Osteoblast (primary cell): ENCODE results near the gene SIRT3. TPM values are rescaled to one million over a fixed set of nuclear protein-coding genes. Genes with fewer than 3 reads are reported as not detected.
"Not testable (repeated sequence)": the region's sequence is repeated elsewhere in the genome, so short reads cannot be mapped to it uniquely, and the experiment has no call there.

Source experiments
- DNase-seq: peaks from one replicate; pipeline ENCODE4 v3.0.0; 2011; ENCODE audit warnings: low spot score, mixed read lengths; ENCODE audit not compliant: insufficient read length; ENCODE audit errors: missing footprints
- H2AFZ ChIP-seq: 2 replicates; pipeline ENCODE4 v1.6.0; 2011; ENCODE audit warnings: mild to moderate bottlenecking, low read length
- H3K27ac ChIP-seq: 2 replicates; pipeline ENCODE4 v1.5.1; 2011; ENCODE audit warnings: mild to moderate bottlenecking, low read depth, low read length, moderate library complexity
- H3K27me3 ChIP-seq: 2 replicates; pipeline ENCODE4 v1.6.0; 2012; ENCODE audit warnings: mild to moderate bottlenecking, control low read depth, inconsistent platforms, low read length, moderate library complexity; ENCODE audit not compliant: insufficient read depth
- H3K36me3 ChIP-seq: 2 replicates; pipeline ENCODE4 v1.5.1; 2011; ENCODE audit warnings: mild to moderate bottlenecking, low read length, control low read depth, moderate library complexity; ENCODE audit not compliant: insufficient read depth
- H3K4me1 ChIP-seq: 2 replicates; pipeline ENCODE4 v1.5.1; 2011; ENCODE audit warnings: mild to moderate bottlenecking, low read length, control low read depth, moderate library complexity; ENCODE audit not compliant: insufficient read depth
- H3K4me2 ChIP-seq: 2 replicates; pipeline ENCODE4 v1.6.0; 2011; ENCODE audit warnings: mild to moderate bottlenecking, low read length; ENCODE audit not compliant: insufficient read depth
- H3K4me3 ChIP-seq: fragments of 200-600 bp; sonication (generic); 3 replicates; pipeline ENCODE4 v1.5.1; 2012; ENCODE audit warnings: mild to moderate bottlenecking, low read length, inconsistent platforms; ENCODE audit not compliant: insufficient read depth
- H3K79me2 ChIP-seq: 2 replicates; pipeline ENCODE4 v1.6.0; 2012; ENCODE audit warnings: mild to moderate bottlenecking, low read length, control low read depth, inconsistent platforms; ENCODE audit not compliant: insufficient read depth
- H3K9me3 ChIP-seq: 2 replicates; pipeline ENCODE4 v1.5.1; 2011; ENCODE audit warnings: low read depth, low read length, control low read depth
- H4K20me1 ChIP-seq: 2 replicates; pipeline ENCODE4 v1.6.0; 2012; ENCODE audit warnings: mild to moderate bottlenecking, low read length, control low read depth; ENCODE audit not compliant: insufficient read depth
- CTCF ChIP-seq: IDR thresholded peaks from 2 replicates; pipeline ENCODE4 v1.5.1; 2011; ENCODE audit warnings: mild to moderate bottlenecking, low read depth, low read length, moderate library complexity; ENCODE audit errors: extremely low read depth
- total RNA-seq: library from RNA; depleted of rRNA; stranded (reverse); fragments of >200 nt; gene quantifications from 2 replicates; pipeline ENCODE4 v1.2.3, GENCODE V29; 2012

The SIRT3 gene
- total RNA-seq, 1 donor = 11.2 TPM

DNA sequence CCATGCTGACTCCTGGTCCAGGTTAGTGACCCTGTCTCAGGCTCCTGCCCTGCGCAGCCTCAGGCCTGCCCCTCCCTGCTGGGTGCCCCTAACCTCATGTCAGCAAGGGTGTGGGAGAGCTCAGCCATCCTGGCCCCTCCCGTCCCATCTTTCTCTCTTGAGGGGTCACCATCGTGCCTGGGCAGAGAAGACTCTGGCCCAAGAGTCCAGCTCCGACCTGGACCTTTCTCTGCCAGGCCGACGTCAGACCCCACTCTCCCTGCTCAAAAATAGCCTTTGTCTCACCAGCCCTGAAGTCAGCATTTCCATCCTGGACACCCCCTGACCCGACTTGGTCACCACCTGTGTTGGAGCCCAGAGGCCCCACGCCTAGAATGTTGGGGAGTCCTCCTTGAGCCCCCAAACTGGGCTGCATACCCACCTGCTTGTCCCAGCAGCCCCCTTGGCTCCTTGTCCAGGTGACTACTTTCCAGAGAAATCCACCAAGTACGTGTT is 38.4 kb downstream of the SIRT3 start:
- Histone ChIP-seq H3K9me3 (no peaks in the 10 kb centered on the region), H3K36me3 (peaks cover 8% of the 10 kb centered on the region), H2AFZ (no peak overlapping the region), H3K4me3 (no peak overlapping the region), H3K4me1 (no peaks in the 10 kb centered on the region), H3K27ac (no peak overlapping the region), H3K4me2 (no peak overlapping the region), H3K27me3 (no peaks in the 10 kb centered on the region), H4K20me1 (peaks cover 16% of the 10 kb centered on the region), H3K79me2 (peaks cover 4% of the 10 kb centered on the region)
- peak; percentile 79 for DNase-seq
- TF ChIP-seq CTCF = no peak

DNA sequence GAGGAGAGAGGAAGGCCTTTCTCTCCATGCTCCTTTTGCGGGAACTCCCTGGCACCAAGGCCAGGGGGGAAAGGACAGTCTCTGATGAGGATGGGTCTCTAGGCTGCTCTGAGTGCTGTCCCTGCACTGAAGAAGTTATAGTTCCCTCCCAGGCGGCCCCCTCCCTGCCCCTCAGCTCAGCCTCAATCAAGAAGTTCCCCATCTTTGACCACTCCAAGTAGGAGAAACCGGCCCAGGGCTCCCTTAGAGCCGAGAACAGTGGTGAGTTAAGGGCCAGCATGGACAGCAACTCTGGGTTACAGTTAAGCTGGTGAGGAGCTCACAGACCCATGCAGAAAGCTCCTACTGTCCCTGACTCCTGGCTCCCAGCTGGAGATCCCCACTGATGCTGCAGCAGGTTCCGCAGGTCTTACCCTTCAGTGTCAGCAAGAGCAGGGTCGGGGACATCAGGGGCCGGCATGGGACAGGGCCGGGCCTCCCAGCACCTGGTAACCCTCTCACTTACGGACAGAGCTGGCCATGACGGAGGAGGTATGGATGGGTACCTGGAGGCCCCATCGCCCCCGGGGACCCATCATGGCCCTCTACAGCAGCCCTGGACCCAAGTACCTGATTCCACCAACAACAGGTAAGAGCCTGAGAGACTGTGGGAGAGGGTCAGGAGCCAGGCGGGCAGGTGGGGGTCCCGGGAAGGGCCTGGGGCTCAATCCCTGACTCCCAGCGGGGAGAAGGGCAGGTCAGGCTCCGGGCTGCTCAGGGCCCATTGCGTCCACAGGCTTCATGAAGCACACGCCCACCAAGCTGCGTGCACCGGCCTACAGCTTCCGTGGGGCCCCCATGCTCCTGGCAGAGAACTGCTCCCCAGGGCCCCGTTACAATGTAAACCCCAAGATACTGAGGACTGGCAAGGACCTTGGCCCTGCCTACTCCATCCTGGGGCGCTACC is 39.1 kb downstream of the SIRT3 start:
- no peak for TF ChIP-seq CTCF
- Histone ChIP-seq H3K27ac (no peak overlapping the region), H3K9me3 (no peaks in the 10 kb centered on the region), H2AFZ (no peak overlapping the region), H3K79me2 (no peaks in the 10 kb centered on the region), H3K27me3 (no peaks in the 10 kb centered on the region), H3K4me3 (no peak overlapping the region), H4K20me1 (peaks cover 13% of the 10 kb centered on the region), H3K4me2 (no peak overlapping the region), H3K36me3 (peaks cover 5% of the 10 kb centered on the region), H3K4me1 (no peaks in the 10 kb centered on the region)
- DNase-seq = peak; percentile 78

GRCh38 chr11:193481-193880 is 42.7 kb downstream of the SIRT3 start:
- H2AFZ ChIP-seq, H3K79me2 ChIP-seq, H3K9me3 ChIP-seq, H3K27me3 ChIP-seq, H3K4me1 ChIP-seq, H3K4me3 ChIP-seq, H3K4me2 ChIP-seq, H3K36me3 ChIP-seq, H4K20me1 ChIP-seq, DNase-seq, H3K27ac ChIP-seq: not testable (repeated sequence)

DNA sequence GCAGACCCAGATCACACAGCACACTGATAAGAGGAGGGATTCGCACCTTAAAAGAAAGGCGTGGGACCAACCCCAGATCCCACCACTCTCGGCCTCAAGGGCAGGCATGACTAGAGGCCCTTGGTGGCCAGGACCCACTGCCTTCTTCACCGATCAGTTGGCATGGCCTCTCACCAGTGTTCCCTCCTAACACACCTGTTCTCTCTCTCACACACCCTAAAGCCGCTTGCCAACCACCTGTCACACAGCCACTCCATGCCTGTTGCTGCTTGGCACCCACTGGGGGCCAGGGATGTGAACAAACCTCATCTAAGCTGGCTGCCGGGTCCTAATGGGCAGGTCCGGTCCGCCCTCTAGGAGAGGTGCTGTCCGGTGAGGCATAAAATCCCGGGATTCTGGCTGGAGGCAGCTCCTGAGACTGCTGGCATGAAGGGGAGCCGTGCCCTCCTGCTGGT is 43.4 kb downstream of the SIRT3 start, which contains the start of gene SCGB1C1:
TSS of gene SCGB1C1 (plus strand) at position 405 of the 455 bp plus-strand sequence. CDS start at position 427, 22 bp downstream.
- H3K36me3 ChIP-seq, H3K9me3 ChIP-seq, H3K27me3 ChIP-seq, H3K27ac ChIP-seq, H3K4me2 ChIP-seq, H4K20me1 ChIP-seq, H3K4me1 ChIP-seq, H3K4me3 ChIP-seq, H3K79me2 ChIP-seq, DNase-seq, H2AFZ ChIP-seq: not testable (repeated sequence)
